Measurements from ENCODE around the gene B3GALT5. TPM values are rescaled to one million over a fixed set of nuclear protein-coding genes. Genes with fewer than 3 reads are reported as not detected.

B3GALT5 gene
- total RNA-seq, 2 donors from 2014 or later = 0.64 to 1.2 TPM

GRCh38 chr21:39613041-39613934, 548 bp downstream of the B3GALT5 start:
- no peak for TF ChIP-seq CTCF (IDR thresholded peaks at IDR 0.05)
- no peak for TF ChIP-seq POLR2AphosphoS5 (IDR thresholded peaks at IDR 0.05)
- no peak for TF ChIP-seq POLR2A (IDR thresholded peaks at IDR 0.05)
- no peak for DNase-seq (ENCODE audit: low spot score)
- Histone ChIP-seq H3K27me3 (replicated peaks; ENCODE audit: insufficient read depth) (peaks cover 6% of the 10 kb centered on the region), H3K27ac (no peak overlapping the region), H3K4me3 (peak overlapping the region in 1 of 2 donors; percentile 3), H3K36me3 (no peaks in the 10 kb centered on the region), H3K9me3 (no peaks in the 10 kb centered on the region), H3K4me1 (replicated peaks) (no peaks in the 10 kb centered on the region)
- WGBS = 7% methylated on average over 36 of the region's 47 CpGs
- intact Hi-C loops (cut with DNase I) = no loop called here

- Histone ChIP-seq H3K9me3 (no peaks in the 10 kb centered on the region), H3K27me3 (replicated peaks; ENCODE audit: insufficient read depth) (peaks cover 3% of the 10 kb centered on the region), H3K36me3 (no peaks in the 10 kb centered on the region), H3K4me1 (replicated peaks) (no peaks in the 10 kb centered on the region), H3K4me3 (no peak overlapping the region), H3K27ac (no peak overlapping the region)
- no peak for DNase-seq (ENCODE audit: low spot score)
- intact Hi-C loops (cut with DNase I) = no loop called here
- 39% methylated on average over 5 of the region's 5 CpGs for WGBS
- TF ChIP-seq POLR2A (IDR thresholded peaks at IDR 0.05) (no peak), CTCF (IDR thresholded peaks at IDR 0.05) (no peak), POLR2AphosphoS5 (IDR thresholded peaks at IDR 0.05) (no peak)
Observed at GRCh38 chr21:39616211-39616772, 3.6 kb downstream of the B3GALT5 start.

GRCh38 chr21:39620856-39621255, 8.1 kb downstream of the B3GALT5 start:
- TF ChIP-seq CTCF (IDR thresholded peaks at IDR 0.05) (no peak), POLR2AphosphoS5 (IDR thresholded peaks at IDR 0.05) (no peak), POLR2A (IDR thresholded peaks at IDR 0.05) (no peak)
- H3K27me3 ChIP-seq (replicated peaks; ENCODE audit: insufficient read depth) = no peaks in the 10 kb centered on the region
- intact Hi-C loops (cut with DNase I) = no loop called here
- no peaks in the 10 kb centered on the region for H3K9me3 ChIP-seq
- H3K4me1 ChIP-seq (replicated peaks) = no peaks in the 10 kb centered on the region
- H3K4me3 ChIP-seq = no peak overlapping the region
- no peaks in the 10 kb centered on the region for H3K36me3 ChIP-seq
- H3K27ac ChIP-seq = no peak overlapping the region
- no peak for DNase-seq (ENCODE audit: low spot score)

- no peaks in the 10 kb centered on the region for H3K4me1 ChIP-seq (replicated peaks)
- H3K4me3 ChIP-seq = no peak overlapping the region
- no peak overlapping the region for H3K27ac ChIP-seq
- DNase-seq (ENCODE audit: low spot score) = no peak
- no peaks in the 10 kb centered on the region for H3K9me3 ChIP-seq
- H3K27me3 ChIP-seq (replicated peaks; ENCODE audit: insufficient read depth) = no peaks in the 10 kb centered on the region
- WGBS = 82% methylated on average over 12 of the region's 12 CpGs
- intact Hi-C loops (cut with DNase I) = no loop called here
- TF ChIP-seq POLR2A (IDR thresholded peaks at IDR 0.05) (no peak), POLR2AphosphoS5 (IDR thresholded peaks at IDR 0.05) (no peak), CTCF (IDR thresholded peaks at IDR 0.05) (no peak)
- no peaks in the 10 kb centered on the region for H3K36me3 ChIP-seq
Observed at GRCh38 chr21:39625211-39625895, 12.6 kb downstream of the B3GALT5 start.

Data from prostate gland (tissue), 2 donors.